ENCODE results near the gene SHOC1.

DNA sequence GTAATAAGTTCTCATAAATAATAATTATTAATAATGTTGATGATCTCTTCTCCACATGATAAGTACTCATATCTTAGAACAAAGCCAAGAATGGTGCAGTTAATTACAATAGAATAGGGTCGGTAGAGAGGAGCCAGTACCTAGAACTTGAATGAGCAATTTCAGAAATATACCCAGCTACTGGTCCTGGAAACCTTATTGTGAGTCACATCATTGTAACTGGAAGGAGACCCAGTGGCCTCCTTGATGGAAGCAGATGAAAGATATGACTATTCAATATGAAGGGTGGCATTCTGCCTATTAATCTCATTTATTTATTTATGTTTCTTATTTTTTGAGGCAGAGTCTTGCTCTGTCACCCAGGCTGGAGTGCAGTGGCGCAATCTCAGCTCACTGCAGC lies 37.7 kb upstream of the SHOC1 start:
- TF ChIP-seq, protein P1, sequence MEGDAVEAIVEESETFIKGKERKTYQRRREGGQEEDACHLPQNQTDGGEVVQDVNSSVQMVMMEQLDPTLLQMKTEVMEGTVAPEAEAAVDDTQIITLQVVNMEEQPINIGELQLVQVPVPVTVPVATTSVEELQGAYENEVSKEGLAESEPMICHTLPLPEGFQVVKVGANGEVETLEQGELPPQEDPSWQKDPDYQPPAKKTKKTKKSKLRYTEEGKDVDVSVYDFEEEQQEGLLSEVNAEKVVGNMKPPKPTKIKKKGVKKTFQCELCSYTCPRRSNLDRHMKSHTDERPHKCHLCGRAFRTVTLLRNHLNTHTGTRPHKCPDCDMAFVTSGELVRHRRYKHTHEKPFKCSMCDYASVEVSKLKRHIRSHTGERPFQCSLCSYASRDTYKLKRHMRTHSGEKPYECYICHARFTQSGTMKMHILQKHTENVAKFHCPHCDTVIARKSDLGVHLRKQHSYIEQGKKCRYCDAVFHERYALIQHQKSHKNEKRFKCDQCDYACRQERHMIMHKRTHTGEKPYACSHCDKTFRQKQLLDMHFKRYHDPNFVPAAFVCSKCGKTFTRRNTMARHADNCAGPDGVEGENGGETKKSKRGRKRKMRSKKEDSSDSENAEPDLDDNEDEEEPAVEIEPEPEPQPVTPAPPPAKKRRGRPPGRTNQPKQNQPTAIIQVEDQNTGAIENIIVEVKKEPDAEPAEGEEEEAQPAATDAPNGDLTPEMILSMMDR (IDR thresholded peaks at IDR 0.05): no peak
- TF ChIP-seq POLR2A (IDR thresholded peaks at IDR 0.05): no peak

Measured in lower leg skin (tissue), 3 donors.